ENCODE data around the gene PTRH1. TPM values are rescaled to one million over a fixed set of nuclear protein-coding genes. Genes with fewer than 3 reads are reported as not detected.

PTRH1 gene
- total and polyA plus RNA-seq, 4 donors: 8.6 to 41.7 (median 24.7) TPM

- 93 to 97% methylated on average over 13 of the region's 13 CpGs for whole genome bisulfite sequencing, 2 donors
- Histone ChIP-seq H3K9me3 (ENCODE audit: control insufficient read depth in 4 of 4, insufficient read depth in 3 of 4, low read length in 3 of 4) (no peaks in the 10 kb centered on the region), H3K27ac (ENCODE audit: low read depth in 1 of 2, low read length in 1 of 2) (no peak overlapping the region), H3K9ac (ENCODE audit: insufficient read depth in 1 of 2, low read length in 2 of 2) (no peak overlapping the region), H3K36me3 (ENCODE audit: control insufficient read depth in 4 of 4, insufficient read depth in 4 of 4, low read length in 4 of 4) (peaks cover 0 to 21% (median 0%) of the 10 kb centered on the region in 4 donors), H3K27me3 (ENCODE audit: control insufficient read depth in 3 of 3, insufficient read depth in 3 of 3, low read length in 2 of 3) (peaks cover 0 to 3% (median 0%) of the 10 kb centered on the region in 3 donors), H3K4me3 (no peak overlapping the region), H3K4me1 (ENCODE audit: control insufficient read depth in 5 of 5, insufficient read depth in 5 of 5, low read length in 5 of 5) (peaks cover 0 to 17% (median 4%) of the 10 kb centered on the region in 5 donors)
- no peak for TF ChIP-seq CTCF (IDR thresholded peaks at IDR 0.05; ENCODE audit: control extremely low read depth, extremely low read depth)
- ATAC-seq (ENCODE audit: insufficient read depth, low FRiP score): no peak
- no peak for DNase-seq
These were observed 23.2 kb upstream of the PTRH1 start for GRCh38 chr9:127738666-127739065.

GRCh38 chr9:127735530-127736185 lies 20.2 kb upstream of the PTRH1 start:
- no peak for ATAC-seq (ENCODE audit: insufficient read depth, low FRiP score)
- peak overlapping the region in 1 of 2 donors; percentile 76 for H3K9ac ChIP-seq (ENCODE audit: insufficient read depth in 1 of 2, low read length in 2 of 2)
- WGBS, 2 donors: 28 to 40% methylated on average over 15 of the region's 15 CpGs

GRCh38 chr9:127734747-127735529 lies 19.5 kb upstream of the PTRH1 start, which contains the start of gene TOR2A:
Gene TOR2A, minus strand, starts transcription at chr9:127735294. Its CDS starts 24 bp downstream, at chr9:127735270.
- peaks cover 0 to 29% (median 5%) of the 10 kb centered on the region in 4 donors for H3K36me3 ChIP-seq (ENCODE audit: control insufficient read depth in 4 of 4, insufficient read depth in 4 of 4, low read length in 4 of 4)
- TF ChIP-seq CTCF (IDR thresholded peaks at IDR 0.05; ENCODE audit: control extremely low read depth, extremely low read depth): peak; percentile 97
- ATAC-seq (ENCODE audit: insufficient read depth, low FRiP score): peak; percentile 96
- no peaks in the 10 kb centered on the region for H3K27me3 ChIP-seq (ENCODE audit: control insufficient read depth in 3 of 3, insufficient read depth in 3 of 3, low read length in 2 of 3)
- peak within 1 kb of the TSS; percentile 44 for H3K4me3 ChIP-seq
- peak; percentile 99 for DNase-seq
- H3K4me1 ChIP-seq (ENCODE audit: control insufficient read depth in 5 of 5, insufficient read depth in 5 of 5, low read length in 5 of 5): peaks cover 0 to 12% (median 4%) of the 10 kb centered on the region in 5 donors
- WGBS, 2 donors: 0% methylated on average over 60 to 76 of the region's 76 CpGs
- H3K9me3 ChIP-seq (ENCODE audit: control insufficient read depth in 4 of 4, insufficient read depth in 3 of 4, low read length in 3 of 4): no peaks in the 10 kb centered on the region
- H3K9ac ChIP-seq (ENCODE audit: insufficient read depth in 1 of 2, low read length in 2 of 2): peak within 1 kb of the TSS; percentile 21 to 76
- peak within 1 kb of the TSS; percentile 94 to 97 for H3K27ac ChIP-seq (ENCODE audit: low read depth in 1 of 2, low read length in 1 of 2)

More at GRCh38 chr9:127735530-127736185, 20.2 kb upstream of the PTRH1 start:
- H3K27ac ChIP-seq (ENCODE audit: low read depth in 1 of 2, low read length in 1 of 2): peak overlapping the region in 1 of 2 donors; percentile 94
- no peak overlapping the region for H3K4me3 ChIP-seq
- H3K27me3 ChIP-seq (ENCODE audit: control insufficient read depth in 3 of 3, insufficient read depth in 3 of 3, low read length in 2 of 3): no peaks in the 10 kb centered on the region
- H3K9me3 ChIP-seq (ENCODE audit: control insufficient read depth in 4 of 4, insufficient read depth in 3 of 4, low read length in 3 of 4): no peaks in the 10 kb centered on the region
- peaks cover 0 to 30% (median 5%) of the 10 kb centered on the region in 4 donors for H3K36me3 ChIP-seq (ENCODE audit: control insufficient read depth in 4 of 4, insufficient read depth in 4 of 4, low read length in 4 of 4)
- DNase-seq: peak in 2 of 3 donors; percentile 31 to 61
- peaks cover 0 to 12% (median 4%) of the 10 kb centered on the region in 5 donors for H3K4me1 ChIP-seq (ENCODE audit: control insufficient read depth in 5 of 5, insufficient read depth in 5 of 5, low read length in 5 of 5)
- no peak for TF ChIP-seq CTCF (IDR thresholded peaks at IDR 0.05; ENCODE audit: control extremely low read depth, extremely low read depth)
